Measurements from ENCODE around the gene SPIRE2.

Gene SPIRE2

GRCh38 chr16:89844739-89845339, 16.6 kb downstream of the SPIRE2 start:
- TF ChIP-seq, protein P1, sequence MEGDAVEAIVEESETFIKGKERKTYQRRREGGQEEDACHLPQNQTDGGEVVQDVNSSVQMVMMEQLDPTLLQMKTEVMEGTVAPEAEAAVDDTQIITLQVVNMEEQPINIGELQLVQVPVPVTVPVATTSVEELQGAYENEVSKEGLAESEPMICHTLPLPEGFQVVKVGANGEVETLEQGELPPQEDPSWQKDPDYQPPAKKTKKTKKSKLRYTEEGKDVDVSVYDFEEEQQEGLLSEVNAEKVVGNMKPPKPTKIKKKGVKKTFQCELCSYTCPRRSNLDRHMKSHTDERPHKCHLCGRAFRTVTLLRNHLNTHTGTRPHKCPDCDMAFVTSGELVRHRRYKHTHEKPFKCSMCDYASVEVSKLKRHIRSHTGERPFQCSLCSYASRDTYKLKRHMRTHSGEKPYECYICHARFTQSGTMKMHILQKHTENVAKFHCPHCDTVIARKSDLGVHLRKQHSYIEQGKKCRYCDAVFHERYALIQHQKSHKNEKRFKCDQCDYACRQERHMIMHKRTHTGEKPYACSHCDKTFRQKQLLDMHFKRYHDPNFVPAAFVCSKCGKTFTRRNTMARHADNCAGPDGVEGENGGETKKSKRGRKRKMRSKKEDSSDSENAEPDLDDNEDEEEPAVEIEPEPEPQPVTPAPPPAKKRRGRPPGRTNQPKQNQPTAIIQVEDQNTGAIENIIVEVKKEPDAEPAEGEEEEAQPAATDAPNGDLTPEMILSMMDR (IDR thresholded peaks at IDR 0.05): no peak

DNA sequence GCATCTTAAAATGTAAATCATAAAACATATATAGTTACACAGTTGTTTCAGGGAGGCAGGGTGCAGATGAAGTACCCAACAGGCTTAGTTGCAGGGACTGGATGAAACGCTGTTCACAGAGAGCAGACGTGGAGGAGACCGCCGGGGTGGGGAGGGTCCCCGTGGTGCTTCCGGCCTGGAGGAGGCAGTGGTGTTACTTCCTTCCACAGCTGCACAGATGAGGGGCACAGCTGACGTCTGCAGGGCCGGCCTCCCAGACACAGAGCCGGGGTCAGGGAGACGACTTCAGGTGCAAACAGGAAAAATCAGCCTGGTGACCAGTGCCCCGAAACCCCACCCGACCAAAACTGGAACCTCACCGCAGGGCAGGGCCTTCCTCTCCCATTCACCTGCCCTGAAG, 17.1 kb downstream of the SPIRE2 start:
- TF ChIP-seq, protein P1 (IDR thresholded peaks at IDR 0.05): no peak

DNA sequence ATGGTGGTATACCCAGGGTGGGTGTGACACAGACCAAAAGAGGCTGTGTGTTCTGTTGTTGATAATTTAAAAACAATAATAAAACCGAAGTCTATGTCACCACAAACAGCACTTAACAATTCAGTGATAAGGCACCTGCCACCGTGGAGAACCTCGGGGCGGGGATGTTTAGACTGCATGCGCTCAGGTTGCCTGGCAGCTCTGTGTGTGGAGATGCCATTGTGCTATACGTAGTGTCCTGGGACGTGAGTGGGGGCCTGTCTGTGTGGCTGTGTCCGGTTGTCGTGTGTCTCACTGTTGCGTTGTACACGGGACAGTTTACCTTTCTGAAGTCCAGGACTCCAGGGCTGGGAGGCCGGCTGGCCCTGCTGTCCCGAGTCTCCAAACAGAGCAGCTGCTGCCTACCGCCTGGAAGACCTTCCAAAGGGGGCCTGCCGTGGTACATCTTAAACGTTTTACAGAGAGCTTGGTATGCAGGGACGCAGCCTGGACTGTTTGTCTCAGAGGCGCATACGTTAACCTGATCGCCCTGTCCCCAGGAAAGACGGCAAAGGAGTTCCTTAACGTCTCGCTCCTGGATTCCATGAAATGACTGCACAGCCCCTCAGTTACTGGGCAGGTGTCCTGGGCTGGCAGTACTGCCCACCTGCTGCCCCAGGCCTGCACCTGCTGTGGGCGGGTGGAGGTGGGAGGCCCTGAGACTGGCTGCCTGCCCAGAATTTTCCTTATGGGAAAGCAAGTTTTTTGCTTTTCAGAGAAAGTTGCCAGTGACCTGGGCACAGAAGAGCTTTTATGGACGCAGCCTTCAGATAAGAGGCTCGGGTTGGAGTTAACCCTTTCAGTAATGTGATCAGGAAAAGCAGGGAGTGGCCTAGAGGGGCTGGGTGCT, 19.0 kb downstream of the SPIRE2 start:
- TF ChIP-seq, protein P1 (IDR thresholded peaks at IDR 0.05): no peak

DNA sequence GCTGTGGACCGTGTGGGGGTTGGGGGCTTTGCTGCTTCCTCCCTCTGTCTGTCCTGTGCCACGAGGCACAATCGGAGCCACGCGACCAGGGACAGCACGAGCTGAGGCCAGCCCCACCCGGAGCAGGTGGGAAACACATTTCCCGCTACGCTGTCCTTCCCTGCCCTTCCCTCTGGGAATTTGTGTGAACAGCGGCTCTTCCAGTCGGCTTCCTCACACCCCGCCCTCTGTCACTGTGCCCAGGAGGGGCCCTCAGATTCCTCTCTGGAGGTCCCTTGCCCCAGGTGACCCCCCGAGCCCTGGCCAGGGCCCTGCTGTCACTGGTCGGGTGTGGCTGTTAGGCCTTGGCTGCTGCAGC, 19.6 kb downstream of the SPIRE2 start:
- TF ChIP-seq, protein P1 (IDR thresholded peaks at IDR 0.05): no peak

GRCh38 chr16:89848974-89849373, 20.7 kb downstream of the SPIRE2 start:
- TF ChIP-seq, protein P1 (IDR thresholded peaks at IDR 0.05): no peak

- TF ChIP-seq, protein P1 (IDR thresholded peaks at IDR 0.05): no peak
Observed at GRCh38 chr16:89853306-89853993, 25.2 kb downstream of the SPIRE2 start.

DNA sequence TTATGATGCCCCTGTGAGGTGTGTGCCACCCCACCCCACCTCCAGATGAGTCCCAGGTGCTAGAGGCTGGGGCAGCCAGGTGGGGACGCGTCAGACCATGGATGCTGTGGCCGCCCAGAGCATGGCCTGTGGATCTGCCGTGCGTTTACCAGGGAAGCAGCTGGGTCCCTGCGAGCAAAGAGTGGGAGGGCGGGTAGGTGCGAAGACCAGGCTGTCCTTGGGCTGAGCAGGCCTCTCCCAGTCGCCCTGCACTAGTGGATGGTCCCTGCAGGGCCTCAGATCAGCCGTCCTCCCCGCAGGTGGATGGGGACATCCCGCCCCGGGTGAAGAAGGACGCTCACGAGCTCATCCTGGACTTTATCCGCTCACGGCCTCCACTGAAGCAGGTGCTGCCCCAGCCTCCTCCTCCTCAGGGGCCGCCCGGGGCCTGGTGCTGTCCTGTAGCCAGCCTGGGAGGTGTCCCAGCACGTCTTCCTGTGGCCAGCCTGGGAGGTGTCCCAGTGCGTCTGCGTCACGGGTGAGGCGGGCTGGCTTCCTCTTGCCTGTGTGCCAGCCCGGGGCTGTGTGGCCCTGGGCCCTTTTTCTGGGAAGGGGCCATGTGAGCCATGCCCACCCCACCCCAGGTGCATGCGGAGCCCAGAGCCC, 27.1 kb downstream of the SPIRE2 start:
- TF ChIP-seq, protein P1 (IDR thresholded peaks at IDR 0.05): no peak

Measured in LNCAP (cell line).